NCI-H345 (cell line): ENCODE results near the gene CNTN4.

ENCODE experiments used
- DNase-seq: peaks from one replicate; lab custom pipeline; 2025; lab: John Stamatoyannopoulos, UW

CNTN4 gene

DNA sequence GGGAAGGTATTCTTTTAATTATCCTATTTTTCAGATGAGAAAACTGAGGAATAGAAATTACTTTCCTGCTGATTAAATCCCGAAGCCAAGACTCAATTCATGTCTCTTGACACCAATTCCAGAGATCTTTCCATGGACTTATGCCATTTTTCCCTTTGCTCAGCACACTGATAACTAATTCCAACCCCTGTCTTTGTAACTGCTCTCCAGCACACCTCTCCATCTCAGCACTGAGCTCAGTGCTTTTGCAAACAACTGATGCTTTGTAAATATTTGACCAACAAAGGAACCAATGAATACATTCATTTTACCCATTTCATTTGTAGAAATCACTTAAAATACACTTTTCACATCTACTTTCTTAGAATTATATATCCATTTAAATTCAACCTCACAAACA is 762.5 kb downstream of the CNTN4 start:
- no peak for DNase-seq

- no peak for DNase-seq
Observed at GRCh38 chr3:2861920-2862319, 763.3 kb downstream of the CNTN4 start.

DNA sequence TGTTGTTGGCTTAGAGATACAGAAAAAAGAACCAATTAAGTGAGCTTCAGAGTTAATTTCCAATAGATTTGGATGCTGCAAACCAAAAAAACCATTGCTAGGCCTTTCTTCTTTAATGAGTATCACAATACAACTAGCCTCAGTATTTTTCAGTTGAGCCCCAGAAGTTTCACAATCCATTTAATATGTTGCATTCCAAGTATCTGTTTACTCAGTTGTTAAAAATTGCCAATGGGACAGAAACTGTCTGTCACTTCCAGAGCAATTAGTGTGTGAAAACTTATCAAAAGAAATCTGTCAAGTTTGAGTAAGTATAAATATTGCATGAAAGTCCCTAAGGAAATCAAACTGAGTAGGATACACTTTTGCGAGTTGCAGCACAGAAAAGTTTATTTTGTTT is 763.7 kb downstream of the CNTN4 start:
- no peak for DNase-seq

DNA sequence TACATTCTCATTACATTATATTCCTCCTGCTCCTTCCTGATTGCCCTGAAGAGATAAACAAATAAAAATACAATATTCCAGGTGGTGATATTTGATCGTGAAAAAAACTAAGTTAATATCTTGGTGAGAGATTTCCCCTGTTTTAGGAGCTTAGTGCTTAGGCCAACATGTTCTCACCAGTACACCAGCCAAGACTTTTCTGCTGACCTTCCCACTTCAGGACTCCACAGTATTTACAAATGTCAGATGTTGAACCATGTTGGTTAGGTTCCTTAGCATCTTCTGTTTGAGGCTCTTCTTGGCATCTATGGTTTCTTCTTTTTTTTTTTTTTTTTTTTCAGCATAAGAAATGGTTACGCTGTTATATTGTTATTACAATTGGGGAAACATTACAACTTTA is 764.5 kb downstream of the CNTN4 start:
- DNase-seq: no peak

- DNase-seq: no peak
Observed at GRCh38 chr3:2869905-2870304, 771.2 kb downstream of the CNTN4 start.

- no peak for DNase-seq
Observed at GRCh38 chr3:2870724-2871333, 772.2 kb downstream of the CNTN4 start.

- no peak for DNase-seq
Observed at GRCh38 chr3:2872884-2873283, 774.2 kb downstream of the CNTN4 start.

DNA sequence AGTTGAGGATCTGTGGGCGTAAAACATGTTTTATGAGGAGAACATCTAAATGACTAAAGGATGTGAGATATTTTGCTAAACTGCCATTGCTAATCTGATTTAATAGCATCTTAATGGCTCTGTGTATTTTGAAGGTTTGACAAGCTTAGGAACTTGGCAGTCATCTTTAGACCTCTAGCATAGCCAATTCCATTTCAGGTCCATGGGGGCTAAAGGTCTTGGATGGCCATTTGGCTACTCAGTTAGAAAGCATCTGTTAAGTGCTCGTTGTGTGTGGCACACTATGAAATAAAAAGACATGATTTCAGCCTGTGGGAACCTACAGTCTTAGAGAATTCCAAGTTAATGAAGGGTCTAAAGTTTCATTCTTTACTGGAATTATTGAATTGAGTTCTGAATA is 775.3 kb downstream of the CNTN4 start:
- no peak for DNase-seq

- no peak for DNase-seq
Observed at GRCh38 chr3:2875699-2876098, 777.0 kb downstream of the CNTN4 start.

DNA sequence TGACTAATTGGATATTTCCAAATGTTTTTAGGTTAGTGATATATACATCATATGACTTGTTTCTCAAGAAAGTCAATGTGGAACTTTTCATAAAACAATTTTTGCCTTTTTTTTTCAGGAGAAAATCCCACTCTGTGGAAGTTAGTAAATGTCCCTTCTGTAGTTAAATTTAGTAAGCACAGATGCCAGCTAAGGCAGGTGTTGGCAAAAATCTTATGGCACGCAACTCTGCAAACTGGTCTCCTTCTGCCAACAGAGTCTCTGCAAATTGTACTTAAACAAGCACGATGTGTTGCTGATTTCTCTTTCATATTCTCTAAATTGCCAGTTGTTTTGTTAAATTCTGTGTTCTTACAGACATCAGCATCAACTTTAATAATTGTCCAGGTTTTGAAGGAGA is 777.7 kb downstream of the CNTN4 start:
- no peak for DNase-seq

DNA sequence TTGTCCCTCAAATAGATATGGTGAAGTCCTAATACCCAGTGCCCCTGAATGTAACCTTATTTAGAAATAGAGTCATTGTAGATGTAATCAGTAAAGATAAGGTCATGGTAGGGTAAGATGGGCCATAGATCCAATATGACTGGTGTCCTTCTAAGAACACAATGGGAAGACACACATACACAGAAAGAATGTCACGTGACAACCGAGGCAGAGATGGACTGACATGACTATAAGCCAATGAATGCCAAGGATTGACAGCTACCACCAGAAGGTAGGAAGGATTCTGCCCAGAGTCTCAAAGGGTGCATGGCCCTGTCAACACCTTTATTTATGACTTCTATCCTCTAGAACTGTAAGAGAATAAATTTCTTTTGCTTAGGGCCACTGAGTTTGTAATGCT is 780.4 kb downstream of the CNTN4 start:
- DNase-seq: no peak

GRCh38 chr3:2879587-2879986 is 780.9 kb downstream of the CNTN4 start:
- DNase-seq: no peak

GRCh38 chr3:2880218-2880756 is 781.6 kb downstream of the CNTN4 start:
- no peak for DNase-seq

- no peak for DNase-seq
Observed at GRCh38 chr3:2883283-2883682, 784.6 kb downstream of the CNTN4 start.

DNA sequence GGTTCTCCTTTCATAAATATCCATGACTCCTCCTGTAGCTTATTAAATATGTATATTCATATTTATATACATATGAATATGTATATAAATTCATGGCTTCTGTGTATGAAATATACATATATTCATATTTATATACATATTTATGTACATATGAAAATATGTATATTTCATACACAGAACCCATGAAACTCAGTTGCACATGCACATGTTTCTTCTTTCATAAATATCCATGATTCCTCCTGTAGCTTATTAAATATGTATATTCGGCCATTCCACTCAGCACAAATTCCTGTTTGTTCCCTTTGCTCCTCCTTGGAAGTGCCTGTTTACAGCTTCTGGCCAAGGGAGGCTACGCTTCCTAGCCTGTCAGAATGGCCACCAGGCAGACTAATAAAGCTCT is 789.9 kb downstream of the CNTN4 start:
- DNase-seq: no peak

DNA sequence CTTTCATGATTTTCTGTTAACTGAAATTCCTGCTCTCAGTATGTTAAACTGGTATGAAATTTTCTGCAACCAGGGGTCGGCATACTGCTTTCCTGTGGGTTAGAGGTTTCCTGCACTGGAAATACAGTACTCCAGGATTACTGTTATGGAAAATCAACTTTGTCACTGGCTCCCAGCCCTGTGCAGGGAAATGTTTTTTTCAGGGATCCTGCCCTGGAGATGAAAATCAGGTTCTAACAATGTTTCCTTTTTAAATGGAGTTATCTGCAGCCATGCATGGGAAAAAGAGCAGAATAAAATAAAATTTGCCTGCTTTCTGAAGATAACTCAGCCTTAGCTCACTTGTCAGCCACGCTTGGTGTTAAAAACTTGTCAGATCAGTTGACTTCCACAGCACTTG is 791.1 kb downstream of the CNTN4 start:
- DNase-seq: no peak

GRCh38 chr3:2896308-2896939 is 797.8 kb downstream of the CNTN4 start:
- no peak for DNase-seq

GRCh38 chr3:2897821-2898220 is 799.2 kb downstream of the CNTN4 start:
- no peak for DNase-seq

DNA sequence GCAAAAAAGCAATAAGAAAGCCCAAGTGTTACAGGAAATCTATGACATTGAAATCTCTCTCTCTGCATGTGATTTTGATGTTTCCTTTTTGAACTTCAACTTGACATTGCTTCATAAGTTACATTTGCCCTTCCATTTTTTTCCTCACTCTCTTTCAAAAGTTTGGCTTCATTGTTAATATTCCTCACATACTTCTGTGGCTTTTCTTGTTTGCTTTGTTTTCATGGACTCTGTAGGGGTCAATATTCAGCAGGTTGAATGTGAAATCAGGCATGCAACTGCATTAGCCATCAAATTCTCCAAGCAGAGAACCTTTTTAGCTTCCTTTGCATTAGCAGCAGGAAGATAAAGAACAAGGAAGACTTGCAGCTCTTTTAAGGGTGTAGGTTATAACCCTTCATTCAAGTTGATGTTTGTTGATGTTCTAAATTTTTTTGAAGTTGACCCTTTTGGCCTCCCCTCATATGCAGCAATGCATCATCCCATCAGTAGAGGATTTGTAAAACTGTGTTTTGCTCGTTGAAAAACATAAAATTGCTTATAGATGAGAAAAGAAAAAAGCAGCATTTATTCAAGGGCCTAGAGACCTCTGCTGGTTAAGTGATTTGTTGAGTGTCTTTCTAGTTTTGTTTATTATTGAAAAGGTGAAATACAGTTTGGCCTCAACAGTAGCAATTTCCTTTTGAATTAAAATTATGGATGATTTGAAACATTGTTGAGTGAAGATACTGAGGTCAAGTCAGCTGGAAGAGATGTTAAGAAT is 800.1 kb downstream of the CNTN4 start:
- DNase-seq: no peak

DNA sequence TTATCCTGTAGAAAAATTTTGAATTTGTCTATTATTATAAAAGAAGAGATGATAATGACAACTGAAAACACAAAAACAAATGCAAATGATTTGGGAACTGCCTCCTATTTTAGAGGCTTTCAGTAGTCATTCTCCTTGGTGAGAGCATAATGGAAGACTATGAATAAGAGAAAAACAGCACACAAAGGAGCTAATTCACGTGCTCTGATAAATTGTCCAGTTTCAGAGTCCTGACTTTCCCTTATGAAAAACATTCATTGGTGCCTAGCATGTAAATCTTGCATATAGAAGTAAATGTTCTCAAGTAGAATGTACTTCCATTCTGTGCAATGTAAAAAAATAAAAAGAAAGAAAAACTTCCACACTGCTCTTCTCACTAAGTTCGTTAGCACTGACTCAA is 805.4 kb downstream of the CNTN4 start:
- no peak for DNase-seq

DNA sequence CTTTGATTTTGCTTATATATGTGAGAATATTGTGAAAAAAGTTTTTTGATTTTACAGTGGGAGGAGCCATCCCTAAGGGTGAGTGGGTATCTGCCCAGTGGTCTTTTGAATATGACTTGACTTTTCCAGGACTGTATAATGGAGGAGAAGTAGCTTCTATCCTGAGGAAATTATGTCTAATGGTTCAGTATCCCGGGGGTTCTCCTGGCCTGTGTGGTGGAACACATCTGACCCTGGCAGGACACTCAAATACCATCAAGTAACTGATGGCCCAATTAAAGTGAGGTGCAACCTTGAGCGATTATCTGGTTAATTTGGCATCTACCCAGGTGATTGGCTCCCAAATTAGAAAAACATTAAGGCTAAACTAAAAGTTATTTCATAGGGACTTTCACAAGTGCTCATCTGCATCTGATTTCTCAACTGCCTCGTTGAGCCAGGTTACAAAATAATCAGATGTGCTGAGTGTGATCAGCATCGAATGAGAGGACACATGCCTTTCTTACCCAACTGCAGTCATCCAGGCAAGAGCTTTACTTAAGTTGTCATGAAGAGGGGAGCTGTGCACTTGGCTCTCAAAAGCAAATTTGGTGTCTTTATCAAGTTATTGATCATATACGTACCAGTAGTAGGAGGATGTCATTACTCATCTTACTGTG is 810.2 kb downstream of the CNTN4 start:
- DNase-seq: no peak

DNA sequence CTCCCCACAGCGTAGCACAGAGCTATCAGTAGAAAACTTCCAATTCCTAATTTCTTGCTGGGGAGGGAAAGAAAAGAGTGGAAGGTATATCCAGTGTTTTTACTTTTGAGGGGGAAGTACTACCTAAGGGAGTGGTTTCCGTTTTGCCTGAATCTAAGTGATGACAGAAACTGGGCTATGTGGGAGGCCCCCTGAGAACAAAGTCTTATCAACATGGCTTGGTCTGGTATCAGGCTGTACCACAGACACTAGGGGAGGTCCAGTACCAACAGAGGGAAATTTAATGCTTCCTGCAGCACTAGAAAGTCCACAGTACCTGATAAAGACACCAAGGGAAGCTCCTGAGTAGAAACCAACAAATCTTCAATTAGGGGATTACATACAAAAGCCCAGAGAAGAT is 812.3 kb downstream of the CNTN4 start:
- DNase-seq: no peak

DNA sequence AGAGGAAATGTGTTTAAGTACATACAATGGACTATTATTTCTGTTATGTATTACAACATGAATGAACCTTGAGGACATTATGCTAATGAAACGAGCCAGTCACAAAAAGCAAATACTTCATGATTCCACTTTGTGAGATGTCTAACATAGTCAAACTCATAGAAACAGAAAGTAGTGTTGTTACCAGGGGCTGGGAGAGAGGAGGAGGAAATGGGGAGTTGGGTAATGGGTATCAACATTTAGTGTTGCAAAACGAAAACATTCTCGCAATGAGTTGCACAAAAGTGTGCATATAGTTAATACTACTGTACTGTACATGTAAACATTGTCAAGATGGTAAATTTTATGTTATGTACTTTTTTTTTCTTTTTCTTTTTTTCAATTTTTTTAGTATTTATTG is 817.2 kb downstream of the CNTN4 start:
- no peak for DNase-seq
